ENCODE data around the gene ACTR5. TPM values are rescaled to one million over a fixed set of nuclear protein-coding genes. Genes with fewer than 3 reads are reported as not detected.

The ACTR5 gene
- total RNA-seq (2014; rRNA removed; shearing (Covaris generic)), result 8.0 and 10.7 TPM in 2 replicates
- 5.5 and 6.0 TPM in 2 replicates for polyA plus RNA-seq (2015; cell fraction: cytosol; rRNA removed)
- 14.7 and 17.6 TPM in 2 replicates for polyA plus RNA-seq (2015; cell fraction: nucleus; rRNA removed)

DNA sequence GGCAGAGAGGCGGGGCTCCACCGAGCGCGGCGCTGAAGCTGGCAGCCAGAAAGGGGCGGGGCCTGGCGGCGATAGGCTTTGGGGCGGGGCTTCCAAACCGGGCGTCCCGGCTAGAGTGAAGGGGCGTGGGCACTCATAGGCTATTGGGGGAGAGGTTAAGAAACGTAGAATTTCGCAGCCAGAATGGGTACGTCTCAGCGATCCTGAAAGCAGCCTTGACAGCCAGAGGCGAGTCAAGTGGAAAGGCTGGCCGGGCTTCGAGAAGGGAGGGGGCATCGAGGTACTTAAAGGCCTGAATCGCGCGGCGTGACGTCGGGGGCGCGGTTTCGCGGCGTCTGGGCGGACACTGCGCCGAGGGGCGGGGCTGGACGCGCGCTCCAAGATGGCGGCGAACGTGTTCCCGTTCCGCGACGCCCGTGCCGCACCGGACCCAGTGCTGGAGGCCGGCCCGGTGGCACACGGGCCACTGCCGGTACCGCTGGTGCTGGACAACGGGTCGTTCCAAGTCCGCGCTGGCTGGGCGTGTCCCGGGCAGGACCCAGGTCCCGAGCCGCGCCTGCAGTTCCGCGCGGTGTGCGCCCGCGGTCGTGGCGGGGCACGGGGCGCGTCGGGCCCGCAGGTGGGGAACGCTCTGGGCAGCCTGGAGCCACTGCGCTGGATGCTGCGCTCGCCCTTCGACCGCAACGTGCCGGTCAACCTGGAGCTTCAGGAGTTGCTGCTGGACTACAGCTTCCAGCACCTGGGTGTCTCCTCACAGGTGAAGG lies at the start of gene ACTR5:
ACTR5 (plus strand) TSS at position 364 of the 764 bp plus-strand sequence; CDS start at position 383, 19 bp downstream.
- DNase-seq (ENCODE audit: low read depth), result peak; percentile 82

DNA sequence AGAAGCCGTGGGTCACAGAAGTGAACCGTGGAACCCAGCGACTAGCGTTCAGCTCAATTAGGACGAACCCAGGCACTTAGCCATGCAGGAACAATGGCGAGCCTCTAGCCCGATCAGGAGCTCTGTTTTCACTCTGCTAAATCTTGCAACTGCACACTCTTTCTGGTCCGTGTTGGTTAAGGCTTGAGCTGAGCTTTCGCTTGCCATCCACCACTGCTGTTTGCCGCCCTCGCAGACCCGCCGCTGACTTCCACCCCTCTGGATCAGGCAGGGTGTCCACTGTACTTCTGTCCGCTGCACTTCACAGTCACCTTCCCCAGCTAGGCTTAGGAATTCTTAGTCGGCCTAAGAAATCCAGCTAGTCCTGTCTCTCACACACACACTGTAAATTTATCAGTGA lies 49.7 kb upstream of the ACTR5 start:
- DNase-seq (ENCODE audit: low read depth), result no peak

DNA sequence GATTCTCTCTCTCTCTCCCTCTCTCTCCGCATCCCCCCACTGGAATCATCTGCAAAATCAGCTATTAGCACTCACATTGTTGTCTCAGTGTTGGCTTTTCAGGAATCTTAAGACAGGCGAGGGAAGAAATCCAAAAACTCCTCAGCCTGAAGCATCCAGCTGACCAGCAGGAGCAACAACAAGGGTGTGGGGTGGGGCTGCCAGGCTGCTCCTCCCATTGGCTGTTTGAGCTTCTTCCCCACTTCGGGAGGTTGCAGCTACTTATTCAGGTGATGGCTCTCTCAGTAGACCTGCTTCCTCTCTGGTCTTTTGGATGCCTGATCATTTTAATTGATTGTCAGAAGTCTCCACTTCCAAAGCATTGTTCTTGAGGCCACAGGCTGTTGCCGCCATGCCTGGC lies 48.1 kb upstream of the ACTR5 start:
- no peak for DNase-seq (ENCODE audit: low read depth)

DNA sequence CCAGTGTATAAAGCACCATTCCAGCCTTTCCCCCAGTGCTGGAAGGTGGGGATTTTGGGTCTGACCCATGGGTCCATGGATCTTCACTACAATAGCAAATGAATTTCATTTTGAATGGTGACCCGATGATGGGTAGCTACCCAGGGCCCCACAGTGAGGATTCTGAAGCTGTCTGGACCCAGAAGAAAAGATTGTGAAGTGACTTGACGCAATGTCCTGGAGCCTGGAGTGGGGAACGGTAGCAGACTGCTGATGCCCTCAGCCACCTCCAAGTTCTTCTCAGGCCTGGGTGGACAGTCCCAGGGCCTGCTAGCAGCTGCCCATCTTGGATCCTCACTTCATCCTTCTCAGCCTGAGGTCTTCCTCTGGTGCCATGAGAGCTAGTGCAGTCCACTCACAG lies 47.3 kb upstream of the ACTR5 start:
- DNase-seq (ENCODE audit: low read depth), result no peak

DNA sequence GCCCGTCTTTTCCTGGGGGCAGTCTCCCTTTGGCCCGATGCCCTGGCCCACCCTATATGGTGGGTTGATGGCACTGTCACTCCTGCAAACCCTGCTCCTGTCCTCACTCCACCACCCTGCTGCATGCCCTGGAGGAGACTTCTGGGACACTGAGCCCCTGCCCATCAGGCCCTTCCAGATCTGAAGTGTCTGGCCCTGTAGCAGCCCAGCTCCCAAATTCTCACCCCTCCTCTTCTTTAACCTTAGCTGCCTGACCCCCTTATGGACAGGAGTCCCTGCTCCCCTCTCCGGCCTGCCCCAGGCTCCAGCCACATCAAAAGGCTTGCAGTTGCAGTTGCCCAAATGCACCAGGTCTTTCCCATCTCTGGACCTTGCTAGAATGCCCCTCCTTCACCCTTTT lies 44.7 kb upstream of the ACTR5 start:
- no peak for DNase-seq (ENCODE audit: low read depth)

DNA sequence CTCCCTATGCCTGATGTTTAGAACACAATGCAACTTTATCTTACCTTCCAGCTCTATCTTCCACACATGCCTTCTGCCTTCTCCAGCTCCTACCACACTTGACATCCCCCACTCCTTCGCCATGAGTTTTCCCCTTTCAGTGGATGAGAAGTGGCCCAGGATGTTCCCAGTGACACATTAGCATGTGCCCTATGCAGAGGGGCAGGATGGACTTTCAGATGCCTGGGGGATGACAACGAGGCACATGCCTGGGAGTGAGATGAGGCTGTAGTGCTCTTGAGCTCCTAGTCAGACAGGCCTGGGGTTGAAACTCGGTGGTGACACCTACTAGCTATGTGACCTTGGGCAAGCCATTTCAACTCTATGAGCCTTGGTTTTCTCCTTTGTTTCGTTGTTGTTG lies 44.1 kb upstream of the ACTR5 start:
- no peak for DNase-seq (ENCODE audit: low read depth)

DNA sequence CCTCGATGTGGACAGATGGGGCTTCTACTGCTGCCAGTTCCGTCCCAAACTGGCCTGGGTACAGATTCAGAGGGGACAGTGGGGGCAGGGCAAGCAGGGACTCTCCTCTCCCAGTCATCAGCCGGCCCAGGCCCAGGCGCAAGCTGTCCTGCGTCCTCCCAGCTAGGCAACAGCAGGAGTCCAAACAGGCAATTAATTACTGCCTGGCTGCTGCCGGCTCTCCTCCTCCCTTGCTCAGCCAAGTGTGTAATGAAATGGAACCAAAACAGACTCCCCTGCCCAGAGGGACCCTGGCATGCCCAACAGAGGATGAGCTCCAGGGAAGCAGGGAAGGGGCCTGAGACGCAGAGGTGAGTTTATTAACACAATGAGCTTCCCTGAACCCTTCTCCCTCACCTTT lies 41.8 kb upstream of the ACTR5 start:
- DNase-seq (ENCODE audit: low read depth), result no peak

DNA sequence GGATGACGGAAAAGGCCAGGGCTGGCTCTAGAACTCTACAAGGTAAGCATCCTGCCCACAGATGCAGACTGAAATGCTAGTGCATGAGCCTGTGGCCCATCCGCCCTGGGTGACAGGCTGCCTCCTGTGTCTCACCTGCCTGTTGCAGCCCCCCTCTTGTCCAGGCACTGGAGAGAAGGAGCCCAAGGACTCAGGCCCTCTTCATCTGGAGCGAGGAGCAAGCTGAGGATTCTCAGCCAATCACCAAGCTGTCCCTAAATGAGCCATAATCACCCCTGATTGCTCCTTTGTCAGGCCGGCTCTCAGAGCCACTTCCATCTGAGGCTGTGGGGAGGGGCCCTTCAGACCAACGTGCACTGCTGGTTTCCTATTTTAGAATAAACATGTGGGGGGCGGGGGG lies 34.0 kb upstream of the ACTR5 start:
- DNase-seq (ENCODE audit: low read depth), result no peak

DNA sequence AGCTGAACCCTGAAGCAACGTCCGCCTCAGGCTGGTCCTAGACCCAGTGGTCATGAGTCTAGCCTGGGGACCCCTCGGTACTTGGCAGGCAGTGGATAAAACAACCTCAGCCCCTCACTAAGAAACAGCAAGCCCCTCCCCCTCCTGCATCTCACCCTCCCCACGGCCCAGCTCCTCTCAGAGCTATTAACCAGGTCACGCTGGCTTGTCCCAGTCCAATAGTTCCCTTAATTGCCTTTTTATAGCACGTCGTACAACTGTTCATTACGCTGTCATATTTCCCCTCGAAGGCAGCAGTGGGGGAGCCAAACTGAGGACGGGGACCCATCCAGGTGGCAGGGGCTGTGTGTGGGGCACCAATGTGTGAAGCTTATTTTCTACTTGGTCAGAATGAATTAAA lies 32.6 kb upstream of the ACTR5 start:
- no peak for DNase-seq (ENCODE audit: low read depth)

DNA sequence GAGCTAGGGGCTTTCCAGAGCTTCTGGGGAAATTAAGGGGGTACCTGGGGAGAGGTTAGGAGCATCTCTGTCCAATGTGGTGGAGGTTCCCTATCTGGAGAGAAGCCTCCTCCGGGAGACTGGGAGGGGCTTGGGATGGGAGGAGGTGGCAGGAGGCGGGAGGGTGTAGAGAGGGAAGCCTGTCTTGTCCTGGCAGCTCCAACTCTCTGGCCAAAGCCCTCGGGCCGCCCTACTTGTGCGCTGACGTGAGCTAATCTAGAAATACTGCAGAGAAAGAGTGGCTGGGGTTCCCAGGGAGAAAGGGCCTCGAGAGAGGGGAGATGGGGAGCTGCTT lies 25.6 kb upstream of the ACTR5 start:
- DNase-seq (ENCODE audit: low read depth), result no peak

DNA sequence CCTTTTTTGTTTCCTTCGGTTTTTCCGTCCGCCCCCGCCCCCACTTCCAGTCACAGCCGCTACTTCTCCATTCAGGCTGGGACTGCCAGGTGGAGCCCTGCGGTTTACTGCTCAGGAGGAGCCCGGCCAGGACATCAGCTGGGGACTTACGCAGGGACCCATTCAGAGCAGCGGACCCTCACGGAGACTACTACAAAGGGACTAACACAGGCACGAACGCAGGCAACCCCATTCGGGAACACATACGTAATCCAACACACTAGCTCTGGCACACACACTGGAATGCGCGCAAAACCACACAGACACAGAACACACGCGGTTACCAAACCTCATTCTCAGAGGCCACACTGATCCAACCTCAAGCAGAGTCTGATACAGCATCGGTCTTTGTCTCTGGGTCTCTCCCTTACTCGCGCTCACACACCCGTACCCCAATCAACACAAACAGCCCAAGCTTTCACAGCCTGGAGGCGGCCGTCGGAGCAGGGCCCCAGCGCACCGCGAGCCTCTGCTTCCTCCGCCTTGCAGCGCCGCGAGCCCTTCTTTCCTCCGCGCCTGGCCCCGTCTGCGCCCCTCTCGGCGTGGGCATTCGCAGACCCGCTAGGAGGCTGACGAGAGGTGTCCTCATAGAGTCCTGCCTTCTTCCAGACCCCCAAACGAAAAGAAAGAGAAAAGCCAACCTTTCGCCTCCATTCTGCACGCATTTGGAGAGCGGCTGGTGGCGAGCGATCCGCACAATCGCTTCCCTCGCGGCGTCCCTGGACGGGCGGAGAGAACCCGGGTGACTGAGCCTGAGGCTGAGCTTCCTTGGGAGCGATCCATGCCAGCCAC lies 25.0 kb upstream of the ACTR5 start:
- no peak for DNase-seq (ENCODE audit: low read depth)

DNA sequence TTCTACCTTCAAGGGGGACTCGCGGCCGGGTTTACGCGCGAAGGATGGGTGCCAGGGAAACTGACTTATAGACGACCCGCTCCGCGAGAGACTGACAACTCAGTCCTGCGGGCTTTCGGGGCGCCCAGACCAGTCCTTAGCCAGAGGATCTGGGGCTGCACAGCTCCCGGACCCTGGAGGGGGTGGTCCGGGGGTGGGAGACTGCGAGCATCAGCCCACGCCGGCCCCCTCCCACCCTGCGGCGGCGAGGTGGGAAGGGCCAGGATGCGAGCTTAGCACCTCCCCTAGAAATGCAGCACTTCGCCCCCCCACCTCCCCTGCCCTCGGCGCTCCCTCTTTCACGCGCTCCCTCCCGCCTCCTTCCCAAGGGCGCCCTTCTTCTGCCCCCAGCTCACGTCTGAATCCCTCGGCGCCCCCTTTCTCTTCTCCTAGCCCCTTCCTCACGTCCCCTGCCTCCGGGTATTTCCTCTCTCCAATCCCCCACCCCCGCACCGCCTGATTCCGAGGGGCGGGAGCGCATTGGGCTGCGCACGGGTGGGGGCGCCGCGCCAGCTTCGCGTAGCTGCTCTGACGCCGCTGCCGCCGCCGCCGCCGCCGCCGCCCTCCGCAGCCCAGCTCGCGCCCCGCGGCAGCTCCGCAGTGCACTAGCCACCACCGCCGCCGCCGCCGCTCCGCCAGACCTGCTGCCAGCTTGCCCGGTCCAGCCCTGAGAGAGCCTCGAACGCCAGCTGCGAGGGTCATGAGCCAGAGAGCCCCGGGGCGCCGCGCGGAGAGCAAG lies 24.2 kb upstream of the ACTR5 start, which contains the start of gene SLC32A1:
SLC32A1 (plus strand) TSS at position 639 of the 778 bp plus-strand sequence. CDS start 239 bp downstream, outside the sequence.
- no peak for DNase-seq (ENCODE audit: low read depth)

DNA sequence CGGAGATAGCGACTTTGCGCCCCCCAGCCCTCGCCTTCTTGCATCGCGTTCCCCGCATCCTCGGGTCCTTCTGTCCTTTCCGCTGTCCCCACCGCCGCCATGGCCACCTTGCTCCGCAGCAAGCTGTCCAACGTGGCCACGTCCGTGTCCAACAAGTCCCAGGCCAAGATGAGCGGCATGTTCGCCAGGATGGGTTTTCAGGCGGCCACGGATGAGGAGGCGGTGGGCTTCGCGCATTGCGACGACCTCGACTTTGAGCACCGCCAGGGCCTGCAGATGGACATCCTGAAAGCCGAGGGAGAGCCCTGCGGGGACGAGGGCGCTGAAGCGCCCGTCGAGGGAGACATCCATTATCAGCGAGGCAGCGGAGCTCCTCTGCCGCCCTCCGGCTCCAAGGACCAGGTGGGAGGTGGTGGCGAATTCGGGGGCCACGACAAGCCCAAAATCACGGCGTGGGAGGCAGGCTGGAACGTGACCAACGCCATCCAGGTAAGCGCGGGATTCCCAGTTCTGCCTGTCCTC lies 23.6 kb upstream of the ACTR5 start:
- DNase-seq (ENCODE audit: low read depth), result no peak

DNA sequence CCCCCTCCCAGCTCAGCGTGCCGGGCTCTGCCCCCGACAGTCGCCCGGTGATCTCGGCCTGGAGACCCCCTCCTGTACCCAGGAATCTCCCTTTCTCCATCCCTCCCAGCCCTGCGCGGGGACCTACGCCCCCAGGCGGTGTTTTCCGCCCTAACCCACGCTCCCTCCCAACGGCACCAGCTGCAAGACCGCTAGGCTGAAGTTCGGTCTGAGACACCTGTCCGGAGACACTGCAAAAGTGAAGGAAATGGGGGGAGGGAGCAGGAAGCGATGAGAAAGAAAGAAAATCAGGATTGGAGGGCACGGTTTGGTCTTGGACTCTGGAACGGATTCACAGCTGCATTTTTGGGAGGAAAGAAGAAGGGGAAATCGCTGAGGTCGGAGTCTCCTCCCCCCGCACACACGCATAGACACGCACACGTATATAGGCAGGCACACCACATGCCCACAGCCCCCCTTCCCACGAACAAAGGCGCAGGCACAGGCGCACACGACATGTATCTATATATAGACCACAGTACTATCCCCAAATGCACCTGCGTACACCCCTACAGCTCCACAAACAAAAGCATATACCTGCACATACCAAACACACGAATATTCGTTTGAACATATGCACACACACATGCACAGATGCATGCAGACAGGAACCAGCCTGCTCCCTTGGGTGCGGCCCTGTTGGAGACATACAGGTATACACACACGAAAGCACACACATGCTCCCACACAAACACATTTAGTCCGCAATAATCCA lies 22.9 kb upstream of the ACTR5 start:
- no peak for DNase-seq (ENCODE audit: low read depth)

DNA sequence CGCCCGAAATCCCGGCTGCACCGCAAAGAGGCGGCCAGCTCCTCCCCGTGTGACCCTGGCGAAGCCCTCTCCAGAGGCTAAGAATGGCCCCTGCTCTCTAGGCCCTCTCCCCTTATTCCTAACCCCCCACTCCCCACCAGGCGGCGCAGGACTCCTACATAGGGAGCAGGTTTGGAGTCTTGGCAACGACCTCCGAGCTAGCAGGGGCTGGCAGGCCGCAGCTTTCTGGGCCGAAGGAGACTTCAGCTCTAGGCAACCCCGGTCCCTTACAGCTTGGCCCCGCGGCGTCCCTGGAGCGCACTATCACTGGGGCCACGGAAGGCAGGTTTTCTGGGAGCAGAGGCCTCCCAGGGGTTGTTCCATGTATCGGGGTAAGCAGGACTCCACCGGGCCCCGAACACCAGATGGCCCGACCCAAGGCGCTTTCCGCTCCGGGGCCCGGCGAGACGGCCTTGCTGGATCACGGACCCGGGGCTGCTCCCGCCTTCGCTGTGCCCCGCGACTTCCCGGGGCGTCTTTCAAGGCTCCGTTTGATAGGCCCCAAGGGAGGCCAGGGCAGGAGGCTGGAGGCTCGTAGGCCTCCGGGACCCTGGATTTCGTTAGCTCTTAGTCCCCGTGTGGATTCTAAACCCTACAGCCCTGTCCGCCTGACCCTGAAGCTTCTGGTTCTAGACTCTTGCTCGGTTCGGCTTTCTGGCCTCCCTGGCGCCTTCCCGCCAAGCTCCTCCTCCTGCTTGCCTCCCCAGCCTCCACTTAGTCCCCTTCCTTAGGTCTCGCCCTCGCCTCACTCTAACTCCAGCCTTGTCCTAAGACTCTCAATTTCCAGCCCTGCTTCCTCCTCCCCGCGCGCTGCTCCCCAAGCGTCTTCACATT lies 22.1 kb upstream of the ACTR5 start:
- peak; percentile 29 for DNase-seq (ENCODE audit: low read depth)

DNA sequence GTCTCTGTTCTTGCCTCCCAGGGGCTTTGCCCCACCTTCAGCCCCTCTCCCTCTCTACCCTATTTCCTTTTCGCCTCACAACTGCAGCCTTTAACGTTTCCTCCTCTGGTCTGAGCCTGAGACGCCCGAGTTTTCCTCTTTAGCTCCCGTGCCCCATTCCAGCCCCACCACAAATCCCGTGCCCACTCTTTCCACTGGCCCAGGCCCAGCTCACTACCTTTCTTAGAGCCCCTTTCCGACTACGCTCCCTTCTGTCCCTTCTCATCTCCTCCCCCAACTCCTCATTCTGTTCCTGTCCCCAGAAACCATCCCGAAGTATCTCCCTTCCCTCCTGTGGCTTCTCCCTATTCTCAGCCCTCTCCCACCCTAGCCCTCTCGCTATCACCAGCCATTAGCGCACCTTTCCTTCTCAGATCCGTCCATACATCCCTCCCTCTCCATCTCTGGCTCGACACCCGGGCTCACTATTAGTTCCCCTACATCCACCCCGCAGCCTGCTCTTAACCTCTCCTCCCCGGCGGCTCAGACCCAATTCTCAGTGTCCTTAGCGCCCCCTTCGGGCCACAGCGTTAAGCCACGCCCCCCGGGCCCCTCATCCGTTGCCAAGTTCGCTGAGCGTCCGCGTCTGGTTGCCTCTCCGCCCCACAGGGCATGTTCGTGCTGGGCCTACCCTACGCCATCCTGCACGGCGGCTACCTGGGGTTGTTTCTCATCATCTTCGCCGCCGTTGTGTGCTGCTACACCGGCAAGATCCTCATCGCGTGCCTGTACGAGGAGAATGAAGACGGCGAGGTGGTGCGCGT lies 21.3 kb upstream of the ACTR5 start:
- DNase-seq (ENCODE audit: low read depth), result no peak

DNA sequence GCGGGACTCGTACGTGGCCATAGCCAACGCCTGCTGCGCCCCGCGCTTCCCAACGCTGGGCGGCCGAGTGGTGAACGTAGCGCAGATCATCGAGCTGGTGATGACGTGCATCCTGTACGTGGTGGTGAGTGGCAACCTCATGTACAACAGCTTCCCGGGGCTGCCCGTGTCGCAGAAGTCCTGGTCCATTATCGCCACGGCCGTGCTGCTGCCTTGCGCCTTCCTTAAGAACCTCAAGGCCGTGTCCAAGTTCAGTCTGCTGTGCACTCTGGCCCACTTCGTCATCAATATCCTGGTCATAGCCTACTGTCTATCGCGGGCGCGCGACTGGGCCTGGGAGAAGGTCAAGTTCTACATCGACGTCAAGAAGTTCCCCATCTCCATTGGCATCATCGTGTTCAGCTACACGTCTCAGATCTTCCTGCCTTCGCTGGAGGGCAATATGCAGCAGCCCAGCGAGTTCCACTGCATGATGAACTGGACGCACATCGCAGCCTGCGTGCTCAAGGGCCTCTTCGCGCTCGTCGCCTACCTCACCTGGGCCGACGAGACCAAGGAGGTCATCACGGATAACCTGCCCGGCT lies 20.6 kb upstream of the ACTR5 start:
- no peak for DNase-seq (ENCODE audit: low read depth)

DNA sequence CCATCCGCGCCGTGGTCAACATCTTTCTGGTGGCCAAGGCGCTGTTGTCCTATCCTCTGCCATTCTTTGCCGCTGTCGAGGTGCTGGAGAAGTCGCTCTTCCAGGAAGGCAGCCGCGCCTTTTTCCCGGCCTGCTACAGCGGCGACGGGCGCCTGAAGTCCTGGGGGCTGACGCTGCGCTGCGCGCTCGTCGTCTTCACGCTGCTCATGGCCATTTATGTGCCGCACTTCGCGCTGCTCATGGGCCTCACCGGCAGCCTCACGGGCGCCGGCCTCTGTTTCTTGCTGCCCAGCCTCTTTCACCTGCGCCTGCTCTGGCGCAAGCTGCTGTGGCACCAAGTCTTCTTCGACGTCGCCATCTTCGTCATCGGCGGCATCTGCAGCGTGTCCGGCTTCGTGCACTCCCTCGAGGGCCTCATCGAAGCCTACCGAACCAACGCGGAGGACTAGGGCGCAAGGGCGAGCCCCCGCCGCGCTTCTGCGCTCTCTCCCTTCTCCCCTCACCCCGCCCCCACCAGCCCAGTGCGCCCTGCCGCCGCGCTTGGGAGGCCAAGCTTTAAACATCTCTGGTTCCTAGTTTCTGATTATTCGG lies 20.0 kb upstream of the ACTR5 start:
- DNase-seq (ENCODE audit: low read depth), result no peak
